Naive B cell (primary cell): ENCODE results near the gene TCERG1L. TPM values are rescaled to one million over a fixed set of nuclear protein-coding genes. Genes with fewer than 3 reads are reported as not detected.

ENCODE experiments used
- ATAC-seq, 2 donors: fragments of 150-1000 bp; cut with Tn5 transposase; 2 replicates each; pipeline ENCODE4 v1.10.0; 2021; ENCODE audit warnings: low read depth in 2 of 2, mild to moderate bottlenecking in 2 of 2, moderate library complexity in 2 of 2
- DNase-seq: peaks from one replicate; pipeline ENCODE4 v3.0.0; 2022
- H3K27ac Mint-ChIP-seq, 6 donors: one replicate each; pipeline ENCODE4 v1.8.0; 2020 to 2022; ENCODE audit warnings: mild to moderate bottlenecking in 6 of 6, mixed read lengths in 6 of 6, moderate library complexity in 5 of 6, inconsistent platforms in 2 of 6
- H3K27me3 Mint-ChIP-seq, 3 donors: one replicate each; pipeline ENCODE4 v1.8.0; 2021 to 2022; ENCODE audit warnings: mixed read lengths in 3 of 3, mild to moderate bottlenecking in 1 of 3
- H3K36me3 Mint-ChIP-seq, 2 donors: one replicate each; pipeline ENCODE4 v1.8.0; 2020 to 2022; ENCODE audit warnings: mixed read lengths in 2 of 2, inconsistent platforms in 1 of 2, mild to moderate bottlenecking in 1 of 2
- H3K4me1 Mint-ChIP-seq, 3 donors: one replicate each; pipeline ENCODE4 v1.8.0; 2020 to 2022; ENCODE audit warnings: mixed read lengths in 3 of 3, inconsistent platforms in 1 of 3, mild to moderate bottlenecking in 1 of 3, moderate library complexity in 1 of 3
- H3K4me3 Mint-ChIP-seq, 8 donors: one replicate each; pipeline ENCODE4 v1.8.0; 2020 to 2022; ENCODE audit warnings: mild to moderate bottlenecking in 8 of 8, mixed read lengths in 8 of 8, moderate library complexity in 8 of 8, inconsistent platforms in 2 of 8
- H3K9me3 Mint-ChIP-seq, 7 donors: one replicate each; pipeline ENCODE4 v1.8.0; 2020 to 2022; ENCODE audit warnings: mixed read lengths in 7 of 7, mild to moderate bottlenecking in 5 of 7, inconsistent platforms in 2 of 7, moderate library complexity in 1 of 7
- polyA plus RNA-seq, 6 donors: library from polyadenylated mRNA; unstranded; fragments of 300-500 nt; fragmentation: Illumina TruSeq; gene quantifications; one replicate each; pipeline ENCODE4 v1.2.3, GENCODE V29; 2021; ENCODE audit warnings: low read depth in 6 of 6

The TCERG1L gene
- polyA plus RNA-seq, 6 donors from 2014 or later = not detected

GRCh38 chr10:131072651-131073468 lies 238.7 kb downstream of the TCERG1L start:
- no peak for DNase-seq
- no peak overlapping the region for H3K4me3 Mint-ChIP-seq
- H3K9me3 Mint-ChIP-seq = no peaks in the 10 kb centered on the region
- no peak overlapping the region for H3K27ac Mint-ChIP-seq
- H3K36me3 Mint-ChIP-seq = no peaks in the 10 kb centered on the region
- no peak for ATAC-seq
- H3K4me1 Mint-ChIP-seq = no peaks in the 10 kb centered on the region
- H3K27me3 Mint-ChIP-seq = no peaks in the 10 kb centered on the region

GRCh38 chr10:131071721-131072120 lies 239.8 kb downstream of the TCERG1L start:
- Mint-ChIP-seq H3K27me3 (peaks cover 0 to 4% (median 0%) of the 10 kb centered on the region in 3 donors), H3K4me3 (no peak overlapping the region), H3K27ac (no peak overlapping the region), H3K36me3 (no peaks in the 10 kb centered on the region), H3K4me1 (no peaks in the 10 kb centered on the region), H3K9me3 (no peaks in the 10 kb centered on the region)
- DNase-seq (no peak), ATAC-seq (no peak)

GRCh38 chr10:131070856-131071255 lies 240.7 kb downstream of the TCERG1L start:
- Mint-ChIP-seq H3K36me3 (no peaks in the 10 kb centered on the region), H3K27ac (no peak overlapping the region), H3K9me3 (peaks cover 0 to 2% (median 0%) of the 10 kb centered on the region in 7 donors), H3K27me3 (peaks cover 0 to 4% (median 0%) of the 10 kb centered on the region in 3 donors), H3K4me3 (peak overlapping the region in 1 of 8 donors; percentile 47), H3K4me1 (no peaks in the 10 kb centered on the region)
- ATAC-seq (no peak), DNase-seq (no peak)

- Mint-ChIP-seq H3K27ac (no peak overlapping the region), H3K27me3 (peaks cover 0 to 4% (median 3%) of the 10 kb centered on the region in 3 donors), H3K4me3 (no peak overlapping the region), H3K4me1 (no peaks in the 10 kb centered on the region), H3K36me3 (no peaks in the 10 kb centered on the region), H3K9me3 (peaks cover 0 to 2% (median 0%) of the 10 kb centered on the region in 7 donors)
- ATAC-seq = no peak
- DNase-seq = no peak
Measured at GRCh38 chr10:131068760-131069159, 242.8 kb downstream of the TCERG1L start.

- peaks cover 0 to 2% (median 0%) of the 10 kb centered on the region in 7 donors for H3K9me3 Mint-ChIP-seq
- H3K4me1 Mint-ChIP-seq = no peaks in the 10 kb centered on the region
- ATAC-seq (no peak), DNase-seq (no peak)
- no peak overlapping the region for H3K27ac Mint-ChIP-seq
- H3K36me3 Mint-ChIP-seq = no peaks in the 10 kb centered on the region
- H3K27me3 Mint-ChIP-seq = peaks cover 0 to 8% (median 3%) of the 10 kb centered on the region in 3 donors
- H3K4me3 Mint-ChIP-seq = no peak overlapping the region
Measured at GRCh38 chr10:131068311-131068710, 243.2 kb downstream of the TCERG1L start.

GRCh38 chr10:131067690-131068089 lies 243.8 kb downstream of the TCERG1L start:
- DNase-seq = no peak
- Mint-ChIP-seq H3K27ac (no peak overlapping the region), H3K4me3 (no peak overlapping the region), H3K36me3 (no peaks in the 10 kb centered on the region), H3K9me3 (peaks cover 0 to 2% (median 0%) of the 10 kb centered on the region in 7 donors), H3K4me1 (no peaks in the 10 kb centered on the region), H3K27me3 (peaks cover 0 to 9% (median 3%) of the 10 kb centered on the region in 3 donors)
- ATAC-seq = no peak

- Mint-ChIP-seq H3K27ac (no peak overlapping the region), H3K4me3 (peak overlapping the region in 1 of 8 donors; percentile 68), H3K9me3 (peaks cover 0 to 2% (median 0%) of the 10 kb centered on the region in 7 donors), H3K27me3 (peaks cover 0 to 9% (median 3%) of the 10 kb centered on the region in 3 donors), H3K36me3 (no peaks in the 10 kb centered on the region), H3K4me1 (no peaks in the 10 kb centered on the region)
- DNase-seq (no peak), ATAC-seq (no peak)
Measured at GRCh38 chr10:131065673-131066305, 245.7 kb downstream of the TCERG1L start.

GRCh38 chr10:131063311-131063710 lies 248.2 kb downstream of the TCERG1L start:
- Mint-ChIP-seq H3K9me3 (peaks cover 0 to 12% (median 5%) of the 10 kb centered on the region in 7 donors), H3K27ac (no peak overlapping the region), H3K36me3 (no peaks in the 10 kb centered on the region), H3K4me3 (no peak overlapping the region), H3K27me3 (peaks cover 0 to 9% (median 3%) of the 10 kb centered on the region in 3 donors), H3K4me1 (no peaks in the 10 kb centered on the region)
- DNase-seq (no peak), ATAC-seq (no peak)

GRCh38 chr10:131062621-131063260 lies 248.8 kb downstream of the TCERG1L start:
- H3K4me3 Mint-ChIP-seq = no peak overlapping the region
- H3K4me1 Mint-ChIP-seq = no peaks in the 10 kb centered on the region
- no peaks in the 10 kb centered on the region for H3K36me3 Mint-ChIP-seq
- H3K27ac Mint-ChIP-seq = no peak overlapping the region
- DNase-seq = no peak
- H3K27me3 Mint-ChIP-seq = peaks cover 0 to 8% (median 3%) of the 10 kb centered on the region in 3 donors
- ATAC-seq = no peak
- H3K9me3 Mint-ChIP-seq = peaks cover 0 to 18% (median 5%) of the 10 kb centered on the region in 7 donors

GRCh38 chr10:131061216-131061615 lies 250.3 kb downstream of the TCERG1L start:
- ATAC-seq = no peak
- H3K9me3 Mint-ChIP-seq = peaks cover 3 to 19% (median 6%) of the 10 kb centered on the region in 7 donors
- peaks cover 0 to 5% (median 3%) of the 10 kb centered on the region in 3 donors for H3K27me3 Mint-ChIP-seq
- no peaks in the 10 kb centered on the region for H3K36me3 Mint-ChIP-seq
- H3K4me1 Mint-ChIP-seq = no peaks in the 10 kb centered on the region
- no peak overlapping the region for H3K27ac Mint-ChIP-seq
- H3K4me3 Mint-ChIP-seq = no peak overlapping the region
- DNase-seq = no peak

- H3K4me3 Mint-ChIP-seq = no peak overlapping the region
- H3K36me3 Mint-ChIP-seq = no peaks in the 10 kb centered on the region
- DNase-seq (no peak), ATAC-seq (no peak)
- H3K27me3 Mint-ChIP-seq = peaks cover 0 to 5% (median 3%) of the 10 kb centered on the region in 3 donors
- H3K27ac Mint-ChIP-seq = no peak overlapping the region
- H3K9me3 Mint-ChIP-seq = peaks cover 3 to 19% (median 8%) of the 10 kb centered on the region in 7 donors
- no peaks in the 10 kb centered on the region for H3K4me1 Mint-ChIP-seq
Measured at GRCh38 chr10:131059881-131060280, 251.6 kb downstream of the TCERG1L start.

- Mint-ChIP-seq H3K36me3 (no peaks in the 10 kb centered on the region), H3K27ac (no peak overlapping the region), H3K27me3 (peaks cover 0 to 5% (median 0%) of the 10 kb centered on the region in 3 donors), H3K9me3 (peaks cover 3 to 19% (median 8%) of the 10 kb centered on the region in 7 donors), H3K4me1 (no peaks in the 10 kb centered on the region), H3K4me3 (no peak overlapping the region)
- DNase-seq (no peak), ATAC-seq (no peak)
Measured at GRCh38 chr10:131058799-131059198, 252.7 kb downstream of the TCERG1L start.

GRCh38 chr10:131056781-131057180 lies 254.7 kb downstream of the TCERG1L start:
- Mint-ChIP-seq H3K4me1 (no peaks in the 10 kb centered on the region), H3K27me3 (no peaks in the 10 kb centered on the region), H3K36me3 (no peaks in the 10 kb centered on the region), H3K9me3 (peaks cover 6 to 25% (median 11%) of the 10 kb centered on the region in 7 donors), H3K27ac (peak overlapping the region in 1 of 6 donors; percentile 22), H3K4me3 (no peak overlapping the region)
- ATAC-seq = no peak
- no peak for DNase-seq
